Fibroblast of villous mesenchyme (primary cell): ENCODE data around the gene KMT2B. TPM values are rescaled to one million over a fixed set of nuclear protein-coding genes. Genes with fewer than 3 reads are reported as not detected.
"Not testable (repeated sequence)": the region's sequence is repeated elsewhere in the genome, so short reads cannot be mapped to it uniquely, and the experiment has no call there.

Experiments
- DNase-seq: peaks from one replicate; pipeline ENCODE4 v3.0.0-alpha.2; 2010; ENCODE audit warnings: low read depth
- H3K4me3 ChIP-seq: 2 replicates; pipeline ENCODE4 v1.5.1; 2011; ENCODE audit warnings: low read depth, mild to moderate bottlenecking, low read length
- CTCF ChIP-seq: IDR thresholded peaks from 2 replicates; pipeline ENCODE4 v1.5.1; 2012; ENCODE audit warnings: low read depth, mild to moderate bottlenecking, low read length; ENCODE audit not compliant: insufficient read depth
- total RNA-seq: library from RNA; depleted of rRNA; stranded (reverse); fragments of >200 nt; gene quantifications from 2 replicates; pipeline ENCODE4 v1.2.3, GENCODE V29; 2012

The KMT2B gene
- total RNA-seq, 1 donor, result 5.6 TPM

- DNase-seq, result no peak
Measured at GRCh38 chr19:35675589-35676140, 42.1 kb upstream of the KMT2B start.

GRCh38 chr19:35689836-35690235, 28.0 kb upstream of the KMT2B start:
- no peak overlapping the region for H3K4me3 ChIP-seq
- no peak for TF ChIP-seq CTCF
- peak; percentile 67 for DNase-seq

More at GRCh38 chr19:35675589-35676140, 42.1 kb upstream of the KMT2B start:
- no peak overlapping the region for H3K4me3 ChIP-seq
- TF ChIP-seq CTCF, result no peak

- not testable (repeated sequence) for H3K4me3 ChIP-seq, DNase-seq
Measured at GRCh38 chr19:35691106-35691505, 26.7 kb upstream of the KMT2B start.

- DNase-seq, result no peak
- no peak overlapping the region for H3K4me3 ChIP-seq
- TF ChIP-seq CTCF, result no peak
Measured at GRCh38 chr19:35692010-35692409, 25.8 kb upstream of the KMT2B start.

GRCh38 chr19:35693422-35693821, 24.4 kb upstream of the KMT2B start:
- H3K4me3 ChIP-seq, result no peak overlapping the region
- no peak for TF ChIP-seq CTCF
- no peak for DNase-seq

GRCh38 chr19:35693835-35694599, 23.8 kb upstream of the KMT2B start:
- H3K4me3 ChIP-seq, result no peak overlapping the region
- TF ChIP-seq CTCF, result peak; percentile 100
- peak; percentile 83 for DNase-seq

GRCh38 chr19:35695895-35696422, 21.8 kb upstream of the KMT2B start:
- no peak for TF ChIP-seq CTCF
- H3K4me3 ChIP-seq, result no peak overlapping the region
- DNase-seq, result no peak
